ENCODE data around the gene MAGI2.

MAGI2 gene

DNA sequence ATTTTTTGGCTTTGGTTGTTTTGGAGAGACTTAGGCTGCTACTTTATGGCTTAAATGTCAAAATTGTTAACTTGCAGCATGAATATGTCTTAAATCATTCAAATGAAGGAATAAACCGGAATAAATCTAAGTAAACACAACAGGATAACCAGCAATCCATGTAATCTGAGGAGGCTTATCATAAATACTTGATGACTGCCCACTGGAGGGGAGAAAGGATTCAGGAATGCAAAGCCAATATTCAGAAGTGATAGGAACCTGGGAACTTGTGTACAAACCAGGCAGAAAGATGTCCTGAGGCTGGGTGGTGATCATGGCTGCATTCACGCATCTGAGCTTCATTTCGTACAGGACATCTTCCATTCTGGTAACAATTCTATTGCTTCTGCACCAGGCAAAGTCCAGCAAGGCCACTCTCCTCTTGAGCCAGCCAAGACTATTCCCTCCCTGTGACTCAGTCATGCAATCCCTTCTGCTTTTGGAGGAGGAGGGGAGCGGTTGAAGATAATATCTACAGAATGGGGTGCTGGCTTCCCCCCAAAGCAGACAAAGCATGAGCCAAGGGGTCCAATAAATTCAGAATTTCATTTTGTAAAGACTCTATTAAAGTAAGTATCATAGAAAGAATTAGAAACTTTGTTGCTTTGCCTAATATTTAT is 1280.4 kb downstream of the MAGI2 start:
- in situ Hi-C loops (cut with MboI; ENCODE audit: low sequenced_read_pairs) = no loop called here

DNA sequence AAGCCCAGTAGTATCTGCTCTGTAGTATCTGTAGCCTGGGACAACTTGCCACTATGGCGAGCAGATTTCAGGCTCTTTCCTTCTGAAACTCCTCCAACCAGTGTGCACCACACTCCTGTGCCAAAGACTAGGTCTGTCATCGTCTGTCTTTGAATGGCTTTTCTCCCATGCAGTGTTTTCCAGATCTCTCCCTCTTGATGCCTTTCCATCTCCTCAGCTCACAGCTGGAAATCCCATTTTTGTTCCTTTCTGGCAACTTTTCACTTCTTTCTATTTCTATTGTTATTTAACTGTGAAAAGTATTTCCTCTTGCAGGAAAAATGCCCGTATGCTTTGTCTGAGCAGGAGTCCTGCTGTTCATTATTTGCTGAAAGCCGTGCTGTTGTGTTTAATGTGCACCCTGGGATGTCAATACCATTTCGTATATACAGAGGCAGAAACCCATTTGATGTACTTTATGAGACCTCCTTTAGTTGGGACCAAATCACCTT is 1281.2 kb downstream of the MAGI2 start:
- in situ Hi-C loops (cut with MboI; ENCODE audit: low sequenced_read_pairs) = no loop called here

DNA sequence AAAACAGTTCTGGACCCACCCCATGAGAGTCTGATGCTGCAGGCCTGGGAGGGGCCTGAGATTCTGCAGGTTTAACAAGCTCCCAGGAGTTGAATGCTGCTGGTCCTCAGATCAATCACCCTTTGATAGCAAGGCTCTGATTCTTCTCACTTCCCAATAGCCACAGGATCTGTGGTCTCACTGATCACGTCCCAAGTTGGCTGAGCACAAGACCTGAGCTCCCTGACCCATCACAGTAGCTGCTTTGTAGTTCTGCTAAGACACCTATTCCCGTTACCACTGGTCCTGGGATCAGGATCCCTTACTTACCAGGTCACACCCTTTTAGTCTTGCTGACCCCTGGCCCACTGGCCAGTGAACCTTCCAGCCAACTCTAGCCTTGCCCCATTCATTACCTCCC is 1282.1 kb downstream of the MAGI2 start:
- in situ Hi-C loops (cut with MboI; ENCODE audit: low sequenced_read_pairs) = no loop called here

DNA sequence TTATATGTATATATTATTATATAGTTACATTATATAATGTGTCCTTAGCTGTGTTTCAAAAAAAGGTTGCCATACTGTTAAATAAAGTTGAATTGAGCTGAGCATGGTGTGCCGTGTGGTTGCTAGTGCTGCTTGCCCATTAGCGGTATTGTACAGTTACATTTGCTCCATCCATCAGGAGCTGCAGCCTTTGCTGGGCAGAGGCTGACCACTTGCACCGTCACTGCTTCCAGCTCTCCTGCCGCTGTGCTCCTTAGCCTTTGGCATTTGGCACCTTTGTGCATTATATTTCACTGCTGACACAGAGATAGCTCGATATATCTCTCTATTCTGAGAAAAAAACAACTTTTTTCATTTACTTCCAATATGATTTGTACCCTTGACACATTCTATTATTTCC is 1282.7 kb downstream of the MAGI2 start:
- in situ Hi-C loops (cut with MboI; ENCODE audit: low sequenced_read_pairs) = no loop called here

DNA sequence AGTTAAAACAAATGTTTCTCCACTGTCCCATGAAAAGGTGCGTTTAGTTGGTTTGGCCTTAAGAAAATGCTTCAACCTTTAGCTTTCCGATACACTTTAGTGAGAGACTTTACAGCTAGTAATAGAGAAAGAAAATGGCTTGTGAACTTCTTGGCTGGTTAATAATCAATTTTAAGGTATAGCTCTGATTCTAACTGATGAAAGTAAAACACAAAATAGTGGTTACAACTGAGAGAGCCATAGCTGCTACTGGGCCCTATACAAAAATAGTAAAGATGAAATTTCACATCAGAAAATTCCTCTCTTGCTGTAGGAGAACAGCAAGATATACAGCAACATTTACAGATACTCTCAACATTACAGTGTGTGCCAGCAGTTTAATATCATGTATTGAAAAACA is 1283.5 kb downstream of the MAGI2 start:
- in situ Hi-C loops (cut with MboI; ENCODE audit: low sequenced_read_pairs) = no loop called here

DNA sequence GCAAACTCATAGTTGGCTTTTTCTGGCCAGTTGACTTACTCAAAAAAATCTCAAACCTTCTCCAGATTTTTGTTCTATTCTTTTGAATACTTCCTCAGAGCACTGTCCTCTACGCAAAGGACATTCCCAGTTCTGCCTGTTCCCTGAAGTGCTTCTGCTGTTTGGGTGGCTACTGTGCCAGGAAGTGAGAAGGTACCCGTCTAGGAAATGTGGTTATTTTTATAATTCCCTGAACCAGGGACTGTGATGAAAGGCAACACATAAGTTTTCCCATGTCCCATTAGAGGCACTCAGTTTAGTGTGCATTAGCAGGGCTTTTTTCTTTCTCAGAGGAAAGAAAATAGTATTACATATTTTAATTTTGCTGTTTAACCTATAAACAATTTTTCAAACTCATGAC is 1284.6 kb downstream of the MAGI2 start:
- in situ Hi-C loops (cut with MboI; ENCODE audit: low sequenced_read_pairs) = no loop called here

DNA sequence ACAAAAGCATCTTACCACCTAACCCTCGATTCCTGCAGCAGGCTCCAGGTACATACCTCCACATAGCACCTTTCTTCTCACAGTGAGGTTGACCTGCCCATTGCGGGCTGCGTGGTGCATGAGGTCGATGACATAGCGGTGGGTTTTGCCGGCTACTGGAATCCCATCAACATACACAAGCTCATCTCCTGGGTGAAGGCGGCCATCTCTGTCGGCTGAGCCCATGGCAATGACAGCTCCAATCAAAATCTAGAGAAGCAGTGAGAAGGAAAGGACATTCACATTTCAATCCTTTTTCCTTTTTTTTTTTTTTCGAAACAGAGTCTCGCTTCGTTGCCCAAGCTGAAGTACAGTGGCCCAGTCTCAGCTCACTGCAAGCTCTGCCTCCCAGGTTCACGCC is 1285.6 kb downstream of the MAGI2 start:
- in situ Hi-C loops (cut with MboI; ENCODE audit: low sequenced_read_pairs) = no loop called here

DNA sequence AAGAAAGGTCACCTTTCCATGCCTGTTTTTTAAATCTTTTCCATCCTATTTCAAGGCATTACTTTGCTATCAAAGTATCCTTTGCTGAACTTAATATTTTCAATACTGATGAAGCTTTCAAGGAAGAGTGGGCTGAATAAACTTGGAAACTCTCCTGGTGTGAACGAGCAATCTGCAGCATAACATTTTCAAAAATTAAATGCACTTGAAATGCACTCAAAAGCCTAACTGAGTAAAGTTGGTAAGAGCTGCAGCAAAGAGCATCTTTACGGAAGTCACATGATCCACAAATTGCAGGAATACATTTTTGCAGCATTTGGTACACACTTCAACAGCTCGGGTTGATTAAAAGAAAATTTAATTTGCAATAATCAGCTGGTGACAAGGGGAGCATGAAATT is 1287.6 kb downstream of the MAGI2 start:
- in situ Hi-C loops (cut with MboI; ENCODE audit: low sequenced_read_pairs) = no loop called here

DNA sequence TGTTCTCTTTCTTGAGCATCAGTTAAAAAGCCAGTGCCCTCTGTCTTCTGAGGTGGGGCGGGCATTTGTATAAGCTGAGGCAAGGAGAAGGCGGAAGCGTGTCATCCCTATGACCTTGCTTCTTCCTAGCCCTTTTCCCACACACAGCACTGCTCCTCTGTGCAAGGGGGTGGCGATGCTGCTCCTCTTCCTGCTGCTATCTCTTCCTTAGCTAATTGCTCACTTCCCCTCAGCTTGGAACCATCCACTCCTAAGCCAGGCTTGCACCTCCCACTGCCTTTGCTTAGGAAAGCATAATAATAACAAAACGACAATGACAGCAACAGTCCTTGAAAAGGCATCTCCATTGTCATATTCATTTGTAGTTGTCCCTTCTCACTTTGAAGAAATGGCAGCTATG is 1288.0 kb downstream of the MAGI2 start:
- in situ Hi-C loops (cut with MboI; ENCODE audit: low sequenced_read_pairs) = no loop called here

DNA sequence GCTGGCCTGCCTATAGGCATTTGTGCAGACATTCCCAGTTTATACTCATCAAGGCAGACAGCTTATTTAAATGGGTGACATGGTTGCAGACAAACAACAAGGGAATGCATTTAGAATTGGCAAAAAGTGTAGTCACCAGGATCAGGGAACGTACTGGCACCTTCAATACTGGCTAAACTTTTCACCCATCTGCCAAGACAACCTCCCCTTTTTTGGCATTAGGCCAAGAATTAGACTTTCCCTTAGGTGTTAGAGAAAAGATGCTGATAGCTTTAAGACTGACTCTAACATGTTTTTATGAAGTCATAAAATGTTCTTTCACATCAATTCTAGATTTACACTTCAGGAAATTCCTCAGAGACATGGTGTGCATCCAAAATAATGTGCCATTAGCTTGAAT is 1289.0 kb downstream of the MAGI2 start:
- in situ Hi-C loops (cut with MboI; ENCODE audit: low sequenced_read_pairs) = no loop called here

DNA sequence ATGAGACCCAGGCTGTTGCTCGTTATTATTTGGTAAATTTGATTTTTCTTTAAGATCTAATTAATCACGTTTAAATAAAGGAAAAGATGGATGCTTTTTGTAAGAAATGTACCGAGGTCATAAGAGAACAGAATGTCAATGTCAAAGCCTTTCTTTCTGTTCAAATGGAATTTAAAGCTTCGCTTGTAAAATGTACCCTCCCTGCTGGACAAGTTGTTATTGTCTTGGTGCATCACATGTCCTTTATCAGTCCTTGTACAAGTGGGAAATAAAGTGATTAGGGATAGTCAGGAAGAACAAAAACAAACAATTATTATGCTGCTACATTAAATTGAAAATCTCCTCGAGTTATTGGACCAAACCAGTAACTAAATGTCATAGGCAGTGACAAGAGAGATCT is 1291.7 kb downstream of the MAGI2 start:
- in situ Hi-C loops (cut with MboI; ENCODE audit: low sequenced_read_pairs) = no loop called here

DNA sequence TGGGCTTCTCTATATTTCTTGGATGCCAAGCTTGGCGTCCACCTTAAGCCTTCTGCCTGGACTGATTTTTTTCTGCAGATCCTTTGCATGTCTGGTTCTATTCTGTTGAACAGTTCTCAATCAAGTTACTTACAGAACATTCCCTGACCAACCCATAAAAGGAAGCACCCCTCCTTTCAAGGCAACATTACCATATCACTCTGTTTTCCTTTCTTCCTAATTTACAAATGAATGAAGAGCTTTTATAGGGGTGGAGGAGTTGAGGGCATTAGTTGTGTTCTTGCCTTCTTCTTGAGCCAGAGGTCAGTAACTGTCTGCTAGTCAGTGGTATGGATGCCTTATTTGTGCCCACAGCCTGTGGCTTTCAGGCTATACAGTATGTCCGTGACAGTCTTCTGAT is 1293.9 kb downstream of the MAGI2 start:
- in situ Hi-C loops (cut with MboI; ENCODE audit: low sequenced_read_pairs) = no loop called here

DNA sequence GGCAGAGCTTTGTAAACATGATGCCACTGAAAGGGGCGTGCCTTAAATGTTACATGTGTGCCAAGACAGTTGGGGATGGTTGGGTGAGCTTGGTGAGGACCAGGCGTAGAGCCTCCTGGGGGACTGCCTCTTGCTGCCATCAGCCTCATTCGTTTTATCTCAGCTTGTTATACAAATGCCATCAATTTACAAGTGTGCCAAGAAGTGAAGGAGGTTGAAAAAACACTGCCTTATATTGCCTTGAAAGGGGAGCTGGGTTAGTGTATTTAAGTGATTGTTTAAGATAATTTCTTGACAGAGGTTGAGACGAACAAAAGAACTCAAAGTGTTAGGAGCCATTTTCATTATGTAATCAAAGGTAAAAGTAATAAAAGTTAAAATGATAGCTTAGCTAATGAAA is 1300.2 kb downstream of the MAGI2 start:
- in situ Hi-C loops (cut with MboI; ENCODE audit: low sequenced_read_pairs) = no loop called here

DNA sequence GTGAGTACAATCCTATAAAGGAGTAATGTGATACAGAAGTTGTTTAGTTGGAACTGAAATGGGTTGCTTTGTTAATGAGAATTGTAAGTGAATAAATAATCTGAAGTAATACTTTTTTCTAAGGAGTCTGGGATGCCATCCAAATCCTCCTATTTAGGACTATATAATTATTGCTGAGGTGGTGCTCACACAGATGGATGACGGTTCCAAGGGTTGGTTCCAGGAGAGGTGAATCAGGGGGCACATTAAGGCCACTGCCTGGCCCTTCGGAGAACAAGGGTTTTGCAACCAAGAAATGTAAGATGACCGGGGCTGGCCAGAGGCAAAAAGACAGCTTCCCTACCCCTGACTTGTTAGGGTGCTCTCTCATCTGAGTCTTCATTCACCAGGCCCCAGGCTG is 1302.2 kb downstream of the MAGI2 start:
- in situ Hi-C loops (cut with MboI; ENCODE audit: low sequenced_read_pairs) = no loop called here

DNA sequence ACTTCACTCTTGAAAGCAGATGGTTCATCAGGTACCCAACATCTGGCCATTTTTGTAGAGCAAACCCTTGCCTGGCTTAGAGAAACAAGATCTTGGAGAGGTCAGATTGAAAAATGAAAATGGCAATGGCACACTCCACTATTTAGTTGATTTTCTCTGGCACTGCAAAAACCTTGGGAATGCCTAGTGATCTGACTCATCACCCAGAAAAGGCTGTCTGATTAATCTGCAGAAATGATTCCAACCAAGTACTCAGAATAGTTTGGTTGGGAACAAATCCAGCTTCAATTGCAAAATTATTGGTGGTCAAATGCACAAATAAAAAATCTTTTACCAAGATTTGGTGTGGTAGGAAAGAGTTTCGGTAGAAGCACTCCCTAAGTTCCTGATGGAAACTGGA is 1303.7 kb downstream of the MAGI2 start:
- in situ Hi-C loops (cut with MboI; ENCODE audit: low sequenced_read_pairs) = no loop called here

DNA sequence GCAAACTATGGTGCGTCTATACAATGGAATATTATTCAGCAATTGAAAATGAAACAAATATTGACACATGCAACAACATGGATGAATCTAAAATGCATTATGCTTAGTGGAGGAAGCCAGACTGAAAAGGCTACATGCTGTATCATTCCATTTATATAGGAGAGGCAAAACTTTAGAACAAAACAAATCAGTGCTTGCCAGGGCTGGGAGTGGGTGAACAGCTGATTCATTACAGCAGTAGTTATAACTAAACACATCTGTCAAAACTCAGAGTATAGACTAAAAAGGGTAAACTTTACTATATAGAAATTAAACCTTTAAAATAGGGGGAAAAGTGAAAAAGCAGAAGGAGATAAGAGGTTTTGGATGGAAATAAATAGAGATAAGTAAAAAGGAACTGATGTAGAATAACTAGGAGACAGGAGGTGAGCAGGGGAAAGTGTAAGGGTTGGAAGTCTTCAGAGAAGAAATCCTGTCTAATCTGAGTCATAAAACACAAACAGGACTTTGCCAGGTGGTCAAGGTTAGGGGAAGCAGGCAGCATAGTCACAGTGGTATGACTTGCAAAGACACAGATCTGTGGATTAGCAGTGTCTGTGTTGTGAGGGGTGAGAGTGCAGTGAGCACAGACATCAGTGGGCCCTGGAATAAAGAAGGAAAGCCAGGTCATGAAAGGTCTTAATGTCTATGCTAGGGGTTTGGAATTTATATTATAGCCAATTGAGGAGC is 1305.1 kb downstream of the MAGI2 start:
- in situ Hi-C loops (cut with MboI; ENCODE audit: low sequenced_read_pairs) = no loop called here

DNA sequence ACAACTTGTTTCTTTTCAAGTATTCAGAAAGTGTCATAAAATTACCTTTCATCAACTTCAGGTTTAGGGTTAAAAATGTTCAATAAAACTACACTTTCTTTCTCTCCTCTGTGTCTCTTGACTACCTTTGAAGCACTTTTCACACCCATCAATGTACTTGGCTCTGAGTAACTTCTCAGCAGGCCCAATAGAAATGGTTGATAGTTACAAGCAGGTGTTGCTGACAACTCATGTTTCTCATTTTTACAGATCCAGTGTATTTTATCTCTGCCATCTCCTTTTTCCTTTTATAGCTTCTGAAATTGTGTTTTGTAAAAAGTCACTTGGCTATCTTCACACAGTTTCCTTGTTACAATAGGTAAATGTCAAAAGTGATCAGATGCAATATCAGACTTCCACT is 1306.9 kb downstream of the MAGI2 start:
- in situ Hi-C loops (cut with MboI; ENCODE audit: low sequenced_read_pairs) = no loop called here

DNA sequence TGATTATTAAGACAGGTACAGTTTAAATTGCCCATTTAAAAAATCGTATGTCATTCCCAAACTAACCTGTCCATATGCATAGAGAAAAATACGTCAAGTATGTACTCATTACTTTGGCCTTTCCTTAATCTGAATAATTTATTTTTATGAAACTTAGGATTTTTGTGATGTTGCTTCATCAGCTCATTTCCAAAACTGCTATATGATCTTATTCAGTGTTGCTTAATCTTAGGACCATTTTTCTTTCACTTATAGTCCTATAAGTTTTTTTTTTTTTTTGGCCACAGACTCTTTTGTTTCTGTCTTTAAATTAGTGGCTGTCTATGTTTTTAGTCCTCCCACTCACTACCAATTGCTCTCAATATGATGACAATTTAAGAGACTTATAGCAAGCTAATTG is 1309.8 kb downstream of the MAGI2 start:
- in situ Hi-C loops (cut with MboI; ENCODE audit: low sequenced_read_pairs) = no loop called here

DNA sequence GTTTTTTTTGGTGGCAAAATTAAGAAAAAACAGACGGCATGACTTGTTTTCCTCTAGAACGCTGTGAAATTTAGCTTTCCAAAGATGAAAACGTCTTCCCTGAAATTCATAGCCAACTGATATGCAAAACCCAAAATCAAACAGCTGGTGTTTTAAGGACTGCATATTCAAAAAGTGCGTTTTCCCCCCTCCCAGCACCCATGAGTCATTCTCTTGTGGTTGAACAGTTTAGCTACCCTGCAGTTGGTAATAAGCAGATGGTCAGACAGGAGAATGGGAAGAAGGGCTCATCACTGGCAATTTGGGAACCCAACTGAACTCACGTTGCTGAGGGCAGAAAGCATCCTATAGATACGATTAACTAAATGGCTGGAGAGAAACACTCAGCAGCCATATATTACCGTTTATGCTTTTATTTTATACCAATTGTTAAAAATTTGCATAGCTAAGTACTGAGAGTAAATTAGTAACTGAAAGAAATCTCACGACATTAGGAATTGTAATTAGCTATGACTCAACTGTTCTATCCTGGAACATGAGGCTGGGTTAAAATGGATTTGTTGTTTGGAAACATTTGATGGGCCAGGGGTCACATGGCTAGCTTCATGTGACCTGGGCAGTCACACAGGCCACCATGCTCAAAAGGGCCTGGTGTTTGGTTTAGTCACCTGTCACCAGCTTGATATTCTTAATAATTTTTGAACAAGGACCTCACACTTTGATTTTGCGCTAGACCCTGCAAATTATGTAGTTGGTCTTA is 1311.8 kb downstream of the MAGI2 start:
- in situ Hi-C loops (cut with MboI; ENCODE audit: low sequenced_read_pairs) = no loop called here

DNA sequence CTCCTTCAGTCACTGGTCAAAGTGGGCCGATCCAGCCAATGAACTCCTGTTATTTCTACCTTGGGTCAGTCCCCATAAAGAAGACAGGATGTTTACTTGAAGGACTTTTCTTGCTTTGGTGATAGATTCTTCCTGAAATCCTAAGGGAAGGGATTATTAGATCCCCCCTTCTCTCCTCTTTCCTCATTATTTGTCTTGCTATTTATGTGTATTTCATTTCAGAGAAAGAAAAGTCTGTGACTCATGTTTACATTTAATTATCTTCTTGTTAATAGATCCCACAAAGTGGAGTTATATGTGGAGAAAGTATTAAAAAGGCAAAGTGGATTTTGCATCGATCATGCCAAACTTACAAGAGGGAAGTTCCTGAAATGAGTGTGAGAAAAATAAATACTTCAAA is 1313.4 kb downstream of the MAGI2 start:
- in situ Hi-C loops (cut with MboI; ENCODE audit: low sequenced_read_pairs) = no loop called here

DNA sequence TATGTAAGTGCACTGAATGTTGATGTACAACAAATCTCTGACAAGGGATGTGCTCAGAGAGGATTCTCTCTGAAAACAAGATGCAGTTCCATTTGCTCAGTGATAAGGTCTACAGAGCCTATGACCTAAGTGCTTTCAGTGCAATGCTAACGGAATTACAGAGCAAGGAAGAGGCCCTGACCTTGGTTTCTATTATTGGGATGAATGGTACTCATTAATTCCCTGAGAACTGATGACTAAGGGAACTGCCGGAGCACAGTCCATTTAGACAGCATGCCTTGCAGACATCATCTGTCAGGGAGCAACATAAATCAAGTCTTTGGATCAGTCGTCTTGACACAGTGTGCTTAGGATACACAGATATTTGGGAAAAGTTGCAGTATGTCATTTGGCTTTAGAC is 1314.1 kb downstream of the MAGI2 start:
- in situ Hi-C loops (cut with MboI; ENCODE audit: low sequenced_read_pairs) = no loop called here

DNA sequence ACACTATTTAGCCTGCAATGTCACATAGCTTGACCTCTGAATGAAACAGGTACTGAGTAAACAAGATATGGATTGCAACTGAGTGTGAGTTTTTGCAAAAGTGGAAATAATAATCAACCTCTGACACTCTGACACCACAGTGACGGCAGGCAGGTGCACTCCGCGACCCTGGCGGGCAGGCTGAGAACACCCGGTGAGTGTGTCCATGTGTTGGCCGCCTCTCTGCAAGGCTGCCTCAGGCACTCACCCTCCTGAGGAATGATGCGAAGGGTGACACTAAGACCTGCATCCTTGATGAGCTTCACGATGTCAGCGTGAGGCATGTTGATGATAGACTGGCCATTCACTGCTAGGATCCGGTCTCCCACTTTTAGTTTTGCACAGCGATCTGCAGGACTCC is 1318.7 kb downstream of the MAGI2 start:
- in situ Hi-C loops (cut with MboI; ENCODE audit: low sequenced_read_pairs) = no loop called here

Data from hTERT RPE-1 (cell line).